Hematopoietic multipotent progenitor cell treated with erythropoietin and hydrocortisone succinate and interleukin-3 and kit ligand, for 4 days (in vitro differentiated cells): ENCODE measurements around the gene VAMP7.
"Not testable (repeated sequence)": the region's sequence is repeated elsewhere in the genome, so short reads cannot be mapped to it uniquely, and the experiment has no call there.

Source experiments
- DNase-seq: peaks from one replicate; pipeline ENCODE4 v3.0.0-alpha.2; 2015

VAMP7 gene

DNA sequence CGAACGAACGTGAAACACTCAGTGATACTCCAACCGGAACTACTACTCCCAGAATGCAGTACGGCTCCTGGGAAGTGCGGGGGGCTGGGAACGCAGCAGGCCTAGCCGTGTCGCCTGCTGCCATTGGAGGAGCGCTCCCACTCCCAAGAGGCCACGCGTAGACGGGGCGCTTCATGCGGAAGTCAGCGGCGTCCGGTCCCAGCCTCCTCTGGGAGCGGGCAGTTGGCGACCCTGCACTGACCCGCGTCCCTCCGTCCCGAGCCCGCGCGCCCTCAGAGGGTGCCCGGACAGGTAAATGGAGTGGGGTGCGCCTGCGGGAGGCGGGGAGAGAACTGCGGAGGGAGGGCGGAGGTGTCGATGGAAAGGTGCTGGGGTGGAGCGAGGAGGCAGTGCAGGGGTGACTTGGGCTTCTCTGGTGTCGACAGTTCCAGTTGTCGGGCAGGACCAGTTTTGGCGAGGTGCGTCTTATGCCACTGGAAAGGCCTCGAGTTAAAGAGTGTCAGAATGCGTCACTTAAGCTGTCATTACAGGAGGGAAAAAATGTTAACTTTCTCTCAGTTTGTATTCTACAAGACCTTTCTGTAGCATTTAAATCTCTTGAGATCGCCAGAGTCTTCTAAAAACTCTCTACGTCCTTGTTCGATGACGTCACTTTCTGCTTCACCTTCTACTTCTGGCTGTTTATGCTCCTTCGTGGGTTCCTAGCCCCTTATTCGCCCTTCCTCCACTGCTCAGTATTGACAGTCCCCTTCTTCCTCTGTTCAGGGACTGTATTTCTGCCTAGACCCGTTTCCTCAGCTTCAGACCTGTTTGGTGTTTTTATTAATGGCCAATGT is at the start of gene VAMP7:
Gene VAMP7, plus strand, starts transcription at position 188 of the 836 bp plus-strand sequence. CDS start 8,122 bp downstream, outside the sequence.
- DNase-seq = peak; percentile 96

GRCh38 chrX:155841232-155841631 is 39.9 kb upstream of the VAMP7 start:
- peak; percentile 70 for DNase-seq

GRCh38 chrX:155851786-155852185 is 29.4 kb upstream of the VAMP7 start:
- not testable (repeated sequence) for DNase-seq

- peak; percentile 44 for DNase-seq
These were observed 23.6 kb upstream of the VAMP7 start for GRCh38 chrX:155857561-155857960.

GRCh38 chrX:155864655-155865054 is 16.5 kb upstream of the VAMP7 start:
- peak; percentile 27 for DNase-seq

DNA sequence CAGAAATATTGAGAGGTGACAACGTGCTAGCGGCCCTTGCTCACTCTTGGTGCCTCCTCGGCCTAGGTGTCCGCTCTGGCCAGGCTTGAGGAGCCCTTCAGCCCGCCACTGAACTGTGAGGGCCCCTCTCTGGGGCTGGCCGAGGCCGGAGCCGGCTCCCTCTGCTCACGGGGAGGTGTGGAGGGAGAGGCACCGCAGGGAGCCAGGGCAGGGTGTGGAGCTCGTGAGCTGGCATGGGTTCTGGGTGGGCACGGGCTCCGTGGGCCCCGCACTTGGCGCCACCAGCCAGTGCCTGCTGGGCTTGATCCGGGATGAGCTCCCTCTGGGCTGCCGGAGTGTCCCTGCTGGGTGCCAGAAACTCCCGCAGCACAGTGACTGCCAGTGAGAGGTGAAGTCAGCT is 16.0 kb upstream of the VAMP7 start:
- no peak for DNase-seq

DNA sequence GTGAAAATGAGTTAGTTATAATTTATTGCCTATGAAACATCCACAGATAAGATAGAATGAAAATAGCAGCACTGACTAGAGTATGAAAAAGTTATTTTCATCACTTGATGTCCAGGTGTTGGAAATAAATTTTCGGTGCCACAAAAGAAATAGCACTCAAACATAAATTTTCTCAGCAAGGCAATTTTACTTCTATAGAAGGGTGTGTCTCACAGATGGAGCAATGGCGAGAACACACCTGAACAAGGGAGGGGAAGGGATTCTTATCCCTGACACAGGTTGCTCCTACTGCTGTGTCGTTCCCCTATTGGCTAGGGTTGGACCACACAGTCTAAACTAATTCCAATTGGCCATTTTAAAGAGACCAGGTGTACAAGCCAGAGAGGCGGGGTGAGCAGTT is 13.3 kb upstream of the VAMP7 start:
- no peak for DNase-seq

- no peak for DNase-seq
These were observed 10.2 kb upstream of the VAMP7 start for GRCh38 chrX:155870958-155871357.

- DNase-seq = no peak
These were observed 9.2 kb upstream of the VAMP7 start for GRCh38 chrX:155871934-155872333.

DNA sequence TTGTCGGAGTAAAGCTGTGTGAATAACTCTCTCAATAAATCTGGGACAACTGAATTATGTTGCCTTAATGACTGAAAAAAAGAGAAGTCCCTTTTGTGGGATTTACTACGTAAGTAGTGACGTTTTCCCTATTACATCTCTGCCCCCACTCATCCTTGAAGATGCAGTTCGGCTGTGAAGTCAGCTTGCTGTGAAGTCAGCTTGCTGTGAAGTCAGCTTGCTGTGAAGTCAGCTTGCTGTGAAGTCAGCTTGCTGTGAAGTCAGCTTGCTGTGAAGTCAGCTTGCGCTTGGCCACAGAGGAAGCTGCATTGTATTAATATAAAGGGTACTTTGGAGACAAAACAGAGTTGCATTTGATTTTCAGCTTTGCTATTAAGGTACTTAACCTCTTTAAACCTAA is 8.0 kb upstream of the VAMP7 start:
- no peak for DNase-seq

DNA sequence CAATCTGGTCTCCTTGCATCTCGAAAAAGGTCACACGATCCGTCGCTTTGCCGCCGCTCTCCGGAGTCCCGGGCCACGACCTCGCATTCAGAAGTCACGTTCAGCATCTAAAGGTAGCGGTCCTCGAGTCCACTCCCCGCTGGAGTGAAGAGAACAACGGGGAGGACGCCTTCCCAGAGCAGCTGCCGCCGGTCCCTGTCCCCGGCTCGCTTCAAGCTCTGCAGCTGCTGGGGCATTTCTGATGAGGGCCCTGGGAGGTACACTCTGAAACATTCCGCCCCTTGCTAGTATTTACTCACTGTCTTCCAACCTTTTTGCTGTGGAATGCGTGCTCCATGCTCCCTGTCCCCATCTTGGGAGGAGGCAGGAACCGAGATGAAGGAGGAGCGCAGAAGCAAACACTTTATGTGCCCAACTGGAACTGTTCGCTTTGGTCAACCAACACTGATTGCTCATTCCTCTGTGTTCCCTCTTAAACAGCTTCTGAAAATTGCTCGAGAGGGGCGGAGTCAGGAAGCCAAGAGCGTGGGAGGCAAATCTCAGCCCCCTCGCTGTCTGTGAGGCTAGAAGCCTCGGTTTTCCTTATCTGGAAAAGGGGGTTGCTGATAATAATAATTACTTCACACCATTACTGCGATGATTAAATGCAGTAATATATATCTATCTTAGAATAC is 6.4 kb upstream of the VAMP7 start:
- no peak for DNase-seq

DNA sequence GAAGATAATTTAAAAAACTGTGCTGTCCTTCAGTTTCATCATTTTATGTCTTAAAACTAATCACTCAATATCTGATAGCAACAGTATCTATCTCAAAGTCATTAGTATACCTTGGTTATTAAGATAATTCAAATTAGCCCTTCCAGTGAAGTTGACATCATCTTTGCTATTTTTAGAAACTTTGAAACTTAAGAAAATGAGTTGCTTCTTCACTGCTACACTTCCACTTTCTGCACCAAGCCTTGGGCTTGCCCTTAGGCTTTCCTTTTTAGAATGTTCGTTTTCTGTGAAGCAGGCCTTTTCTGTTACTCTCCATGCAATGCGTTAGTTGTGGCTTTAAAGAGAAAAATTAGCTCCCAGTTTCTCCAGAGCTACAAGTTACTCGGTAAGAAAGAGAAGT is 4.4 kb upstream of the VAMP7 start:
- no peak for DNase-seq

GRCh38 chrX:155877288-155877687 is 3.9 kb upstream of the VAMP7 start:
- no peak for DNase-seq

DNA sequence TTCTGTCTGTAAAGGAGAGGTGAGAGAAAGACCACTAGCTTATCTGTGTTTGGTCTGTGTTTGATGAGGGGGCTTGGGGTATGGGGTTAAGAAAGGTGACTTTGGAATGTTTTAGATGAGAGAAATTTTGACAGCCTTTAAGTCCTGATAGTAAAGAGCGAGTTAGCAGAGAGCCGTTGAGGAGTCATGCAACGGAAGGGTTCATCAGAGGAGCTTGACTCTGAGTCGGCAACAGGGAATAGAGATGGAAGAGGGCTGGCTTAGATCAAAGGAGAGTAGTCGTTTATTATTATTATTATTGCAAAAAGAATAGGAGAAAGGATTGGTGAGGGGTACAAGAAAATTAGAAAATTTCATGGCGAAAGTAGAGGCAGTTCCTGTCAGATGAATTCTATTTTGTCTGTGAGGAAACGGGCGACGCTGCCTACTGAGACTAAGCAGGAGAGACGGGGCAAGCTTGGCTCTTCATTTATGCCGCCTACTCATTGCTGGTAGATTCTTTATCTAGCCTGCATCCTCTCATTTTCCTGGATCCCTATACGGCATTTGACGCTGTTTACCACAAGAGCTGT is 473 bp upstream of the VAMP7 start:
- DNase-seq = peak; percentile 24

DNA sequence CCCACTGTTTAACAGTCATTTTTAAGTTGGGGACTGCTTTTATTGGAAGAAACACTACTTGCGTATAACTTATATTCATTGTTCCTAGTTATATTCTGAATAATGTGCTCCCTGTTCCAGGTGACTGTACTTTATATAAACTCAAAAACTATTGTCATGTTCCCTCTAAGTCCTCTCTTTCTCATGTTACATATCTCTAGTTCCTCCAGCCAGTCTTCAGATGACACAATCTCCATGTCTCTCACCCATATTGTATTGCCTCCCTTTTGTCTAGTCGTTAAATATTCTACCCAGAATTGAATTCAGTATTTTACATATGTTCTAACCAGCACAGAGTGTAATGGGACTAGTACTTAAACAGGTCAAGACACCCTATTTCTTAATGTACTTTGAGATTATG is 5.3 kb downstream of the VAMP7 start:
- no peak for DNase-seq

DNA sequence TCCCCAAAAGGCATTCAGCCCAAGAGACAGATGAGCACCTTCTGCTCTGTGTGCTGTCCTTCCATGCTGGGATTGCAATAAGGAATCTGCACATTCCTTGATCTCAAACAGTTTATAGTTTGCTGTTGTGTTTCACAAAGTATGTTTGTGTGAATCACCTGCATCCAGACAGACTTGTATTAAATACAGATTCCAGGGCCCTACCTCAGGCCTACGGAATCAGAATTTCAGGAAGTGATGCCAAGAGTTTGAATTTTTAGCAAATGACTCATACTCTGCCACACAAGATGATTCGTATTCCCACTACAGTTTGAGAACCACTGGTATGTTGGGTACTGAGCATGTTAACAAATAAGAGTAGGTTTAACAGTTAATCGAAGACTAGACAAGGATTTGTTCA is 7.0 kb downstream of the VAMP7 start:
- DNase-seq = peak; percentile 15

DNA sequence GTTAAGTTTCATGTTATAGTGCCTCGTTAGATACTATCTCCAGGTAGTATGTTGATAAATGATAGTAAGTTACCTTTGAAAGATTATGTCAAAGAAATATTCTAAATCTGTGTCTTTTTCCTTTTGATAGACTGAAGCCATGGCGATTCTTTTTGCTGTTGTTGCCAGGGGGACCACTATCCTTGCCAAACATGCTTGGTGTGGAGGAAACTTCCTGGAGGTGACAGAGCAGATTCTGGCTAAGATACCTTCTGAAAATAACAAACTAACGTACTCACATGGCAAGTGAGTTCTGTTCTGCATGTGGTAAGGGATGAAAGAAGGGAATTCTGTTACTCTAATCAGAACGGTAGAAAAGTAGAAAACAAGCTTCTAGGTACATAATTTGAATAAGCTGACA is 8.2 kb downstream of the VAMP7 start:
- DNase-seq = peak; percentile 48

- no peak for DNase-seq
These were observed 10.5 kb downstream of the VAMP7 start for GRCh38 chrX:155891446-155892210.

DNA sequence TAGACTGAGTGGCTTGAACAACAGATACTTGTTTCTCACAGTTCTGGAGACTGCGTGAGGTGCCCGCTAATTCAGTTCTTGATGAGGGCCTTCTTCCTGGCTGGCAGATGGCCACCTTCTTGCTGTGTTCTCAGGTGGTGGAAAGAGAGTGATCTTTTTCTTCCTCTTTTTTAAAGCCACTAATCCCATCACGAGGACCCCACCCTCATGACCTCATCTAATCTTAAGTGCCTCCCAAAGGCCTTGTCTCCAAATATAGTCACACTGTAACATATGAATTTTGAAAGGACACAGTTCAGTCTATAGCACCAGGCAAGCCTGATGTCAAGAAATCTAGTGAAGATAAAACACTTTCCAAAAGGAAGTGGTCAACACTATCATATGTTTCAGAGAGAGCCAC is 12.4 kb downstream of the VAMP7 start:
- peak; percentile 54 for DNase-seq

GRCh38 chrX:155896512-155896911 is 15.4 kb downstream of the VAMP7 start:
- DNase-seq = no peak

DNA sequence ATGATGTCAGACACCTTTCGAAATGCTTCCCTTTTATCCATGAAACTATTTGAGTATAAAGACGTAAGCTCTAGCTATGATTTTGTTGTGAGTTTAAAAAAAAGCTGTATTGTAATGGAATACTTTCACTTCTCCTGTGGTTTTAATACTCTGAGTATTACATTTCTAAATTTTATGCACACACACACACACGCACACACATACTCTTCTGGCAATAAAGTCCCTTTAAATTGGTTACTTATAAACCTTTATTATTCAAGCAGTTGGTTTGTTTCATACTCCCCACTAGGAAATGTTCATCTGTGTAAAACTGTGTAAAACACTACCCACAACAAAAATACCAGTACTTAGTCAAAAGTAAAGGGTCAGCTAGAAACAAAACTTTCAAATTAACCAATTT is 18.2 kb downstream of the VAMP7 start:
- no peak for DNase-seq

DNA sequence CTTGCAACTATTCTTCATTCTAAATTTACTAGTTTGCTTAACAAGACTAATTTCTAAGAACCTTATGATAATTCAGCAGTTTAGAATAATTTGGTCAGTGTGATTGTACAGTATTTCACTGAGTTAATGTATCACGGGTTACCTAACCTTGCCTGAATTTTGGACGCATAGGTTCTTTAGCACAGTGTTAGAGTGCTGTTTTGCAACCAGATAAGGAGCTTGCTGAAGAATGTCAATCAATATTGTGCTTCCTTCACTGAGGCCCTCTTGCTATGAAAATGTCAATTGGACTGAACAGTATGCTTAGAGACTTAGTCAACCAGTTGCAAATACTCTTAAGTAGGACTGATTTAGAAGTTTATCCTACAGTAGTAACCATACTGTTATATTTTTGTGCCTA is 19.6 kb downstream of the VAMP7 start:
- DNase-seq = no peak

GRCh38 chrX:155907661-155908060 is 26.5 kb downstream of the VAMP7 start:
- not testable (repeated sequence) for DNase-seq
